ENCODE results near the gene PLAGL1. TPM values are rescaled to one million over a fixed set of nuclear protein-coding genes. Genes with fewer than 3 reads are reported as not detected.

PLAGL1 gene
- total RNA-seq, 2 experiments from 2014 or later = 19.0 to 20.7 TPM

GRCh38 chr6:144035416-144035815, 27.4 kb upstream of the PLAGL1 start:
- Mint-ChIP-seq H3K4me3 (no peak overlapping the region), H3K9me3 (no peaks in the 10 kb centered on the region), H3K36me3 (ENCODE audit: low read depth) (no peaks in the 10 kb centered on the region), H3K4me1 (ENCODE audit: low read depth) (peaks cover 19% of the 10 kb centered on the region), H3K27ac (no peak overlapping the region), H3K27me3 (no peaks in the 10 kb centered on the region)
- no peak for ATAC-seq
- no peak for DNase-seq
- intact Hi-C loops (cut with micrococcal nuclease) = no loop called here
- no peak for TF ChIP-seq CTCF (IDR thresholded peaks at IDR 0.05)
- ChIA-PET POLR2A (interaction anchor here (0.8 to 0.9 kb wide), 2 partner anchors 16 to 30 kb away, joined by 3 read pairs; no protein-coding TSS in a partner anchor), CTCF (interaction anchor here (1.2 to 3.6 kb wide), 3 partner anchors 18 to 22 kb away, joined by 3 to 21 read pairs (median 6); no protein-coding TSS in a partner anchor)

GRCh38 chr6:144033816-144034735, 26.0 kb upstream of the PLAGL1 start:
- POLR2A ChIA-PET = interaction anchor here (0.6 to 1.2 kb wide), 4 partner anchors 21 to 90 kb away, joined by 3 read pairs; no protein-coding TSS in a partner anchor

GRCh38 chr6:144029452-144029851, 21.4 kb upstream of the PLAGL1 start:
- Mint-ChIP-seq H3K27me3 (no peaks in the 10 kb centered on the region), H3K4me1 (ENCODE audit: low read depth) (no peaks in the 10 kb centered on the region), H3K4me3 (no peak overlapping the region), H3K9me3 (no peaks in the 10 kb centered on the region), H3K27ac (no peak overlapping the region), H3K36me3 (ENCODE audit: low read depth) (no peaks in the 10 kb centered on the region)
- TF ChIP-seq CTCF (IDR thresholded peaks at IDR 0.05) = no peak
- intact Hi-C loops (cut with micrococcal nuclease) = no loop called here
- ATAC-seq = no peak
- POLR2A ChIA-PET = no interaction called here
- DNase-seq = no peak
- CTCF ChIA-PET = interaction anchor here (1.0 to 4.5 kb wide), 2 partner anchors 16 to 189 kb away, joined by 4 to 19 read pairs; no protein-coding TSS in a partner anchor

More at GRCh38 chr6:144033816-144034735, 26.0 kb upstream of the PLAGL1 start:
- no peak for ATAC-seq
- CTCF ChIA-PET = interaction anchor here (1.0 to 3.6 kb wide), 3 partner anchors 11 to 458 kb away, joined by 3 to 21 read pairs (median 5); no protein-coding TSS in a partner anchor
- Mint-ChIP-seq H3K4me1 (ENCODE audit: low read depth) (peaks cover 19% of the 10 kb centered on the region), H3K27ac (no peak overlapping the region), H3K4me3 (no peak overlapping the region), H3K36me3 (ENCODE audit: low read depth) (no peaks in the 10 kb centered on the region), H3K27me3 (no peaks in the 10 kb centered on the region), H3K9me3 (no peaks in the 10 kb centered on the region)
- intact Hi-C loops (cut with micrococcal nuclease) = no loop called here
- no peak for TF ChIP-seq CTCF (IDR thresholded peaks at IDR 0.05)
- no peak for DNase-seq

GRCh38 chr6:144027932-144028587, 20.0 kb upstream of the PLAGL1 start:
- Mint-ChIP-seq H3K27me3 (no peaks in the 10 kb centered on the region), H3K4me1 (ENCODE audit: low read depth) (no peaks in the 10 kb centered on the region), H3K27ac (no peak overlapping the region), H3K4me3 (no peak overlapping the region), H3K9me3 (no peaks in the 10 kb centered on the region), H3K36me3 (ENCODE audit: low read depth) (no peaks in the 10 kb centered on the region)
- ChIA-PET CTCF (interaction anchor here (1.0 to 4.5 kb wide), 4 partner anchors 15 to 190 kb away, joined by 3 to 19 read pairs (median 8); no protein-coding TSS in a partner anchor), POLR2A (no interaction called here)
- intact Hi-C loops (cut with micrococcal nuclease) = no loop called here
- ATAC-seq = no peak
- no peak for DNase-seq
- no peak for TF ChIP-seq CTCF (IDR thresholded peaks at IDR 0.05)

Data from activated CD8-positive, alpha-beta T cell treated with anti-CD3 and anti-CD28 coated beads for 36 hours (primary cell).